Spleen (tissue), 11 donors: Measurements from ENCODE around the gene VAMP8. TPM values are rescaled to one million over a fixed set of nuclear protein-coding genes. Genes with fewer than 3 reads are reported as not detected.

Source experiments
- DNase-seq: peaks from one replicate; pipeline ENCODE4 v3.0.0-alpha.2; 2020
- H3K27ac ChIP-seq, 8 donors: fragments of 200-600 bp; sonication (generic) in 7 of 8; 1 replicate in 4 of 8; 2 replicates in 4 of 8; pipeline versions ENCODE4 v1.5.0 to v1.8.0; 2016 to 2021; ENCODE audit warnings: inconsistent platforms in 4 of 8, mild to moderate bottlenecking in 4 of 8, moderate library complexity in 1 of 8
- H3K27me3 ChIP-seq, 7 donors: fragments of 200-600 bp; sonication (generic) in 6 of 7; replicated peaks in 1 of 7; 1 replicate in 4 of 7; 2 replicates in 3 of 7; pipeline versions ENCODE4 v1.5.0 to v1.8.0; 2016 to 2021; ENCODE audit warnings: inconsistent platforms in 3 of 7, mild to moderate bottlenecking in 1 of 7
- H3K36me3 ChIP-seq, 6 donors: fragments of 200-600 bp; sonication (generic) in 5 of 6; 1 replicate in 4 of 6; 2 replicates in 2 of 6; pipeline versions ENCODE4 v1.5.0 to v1.8.0; 2016 to 2021; ENCODE audit warnings: inconsistent platforms in 2 of 6
- H3K4me1 ChIP-seq, 6 donors: fragments of 200-600 bp; sonication (generic) in 5 of 6; 1 replicate in 3 of 6; 2 replicates in 3 of 6; pipeline versions ENCODE4 v1.5.0 to v1.8.0; 2016 to 2021; ENCODE audit warnings: inconsistent platforms in 3 of 6
- H3K4me3 ChIP-seq, 8 donors: fragments of 200-600 bp; sonication (generic) in 7 of 8; 1 replicate in 4 of 8; 2 replicates in 4 of 8; pipeline versions ENCODE4 v1.5.0 to v1.8.0; 2016 to 2021; ENCODE audit warnings: inconsistent platforms in 4 of 8, mild to moderate bottlenecking in 4 of 8, moderate library complexity in 2 of 8
- H3K9me3 ChIP-seq, 8 donors: fragments of 200-600 bp; sonication (generic) in 7 of 8; 1 replicate in 4 of 8; 2 replicates in 4 of 8; pipeline versions ENCODE4 v1.5.0 to v1.8.0; 2016 to 2021; ENCODE audit warnings: inconsistent platforms in 4 of 8
- POLR2A ChIP-seq, 3 donors: fragments of 450-650 bp; IDR thresholded peaks; one replicate each; pipeline ENCODE4 v1.5.1; 2017; ENCODE audit warnings: antibody characterized with exemption in 3 of 3, mild to moderate bottlenecking in 1 of 3
- POLR2AphosphoS5 ChIP-seq, 3 donors: sonication (generic); formaldehyde crosslinking; IDR thresholded peaks; one replicate each; pipeline ENCODE4 v1.5.1; 2017; ENCODE audit warnings: antibody characterized with exemption in 3 of 3
- WGBS, 5 donors: extraction: QIAGEN DNeasy Blood & Tissue Kit in 3 of 5; methylation state at CpG; one replicate each; pipeline versions ENCODE4 v1.1.5 to v1.1.7; 2013 to 2018; 5-methylcytosine and 5-hydroxymethylcytosine counted together
- intact Hi-C: fragments of 100-400 bp; cut with DNase I; formaldehyde crosslinking; loops from one replicate; pipeline ENCODE4 v1.15.0; 2023; ENCODE audit warnings: low total_unique reads
- polyA plus RNA-seq, 3 donors: library from polyadenylated mRNA; stranded (reverse); fragments of 200-250 nt; gene quantifications; one replicate each; pipeline ENCODE4 v1.2.1, GENCODE V29; 2013
- total RNA-seq, 7 donors: library from RNA; depleted of rRNA in 3 of 7; stranded (reverse); fragments of >200 nt in 3 of 7; fragmentation: NEBNext Ultra II Directional in 4 of 7; extraction: Animal tissue kit (Norgen Biotek cat#: 25700) in 4 of 7; gene quantifications; one replicate each; pipeline versions ENCODE4 v1.1.0 to v1.2.1, GENCODE V29; 2016 to 2021
- TF ChIP-seq, protein P1 (sequence below), 11 experiments: fragments of 200-600 bp in 7 of 11; fragments of 450-650 bp in 4 of 11; sonication (generic) in 4 of 11; IDR thresholded peaks in 8 of 11; conservative IDR thresholded peaks in 3 of 11; 1 replicate in 7 of 11; 2 replicates in 4 of 11; pipeline versions ENCODE4 v1.4.0 to v1.8.0; 2016 to 2021; ENCODE audit warnings: antibody characterized with exemption in 11 of 11, inconsistent platforms in 4 of 11, mild to moderate bottlenecking in 1 of 11
- donor health status: healthy with polysubstance abuse.
- donor health status: DM: no; HTN: no; CAD: no; lungs with moderate emphysema.
- donor health status: DM: no; HTN: no; CAD: no.
- donor health status: Bipolar disorder and iron deficiency.
- donor health status: healthy.
- donor health status: DM: no; HTN: no; CAD: no.
- donor health status: DM: yes; HTN: yes; CAD: no.

The VAMP8 gene
- total and polyA plus RNA-seq, 10 donors = 119 to 401 (median 152) TPM

GRCh38 chr2:85531589-85531988 lies 45.8 kb upstream of the VAMP8 start:
- Histone ChIP-seq H3K27me3 (no peaks in the 10 kb centered on the region), H3K4me1 (peaks cover 0 to 22% (median 1%) of the 10 kb centered on the region in 6 donors), H3K4me3 (no peak overlapping the region), H3K36me3 (no peaks in the 10 kb centered on the region), H3K9me3 (no peaks in the 10 kb centered on the region), H3K27ac (no peak overlapping the region)
- 73 to 100% (median 77%) methylated on average over 2 of the region's 2 CpGs for WGBS, 5 donors
- TF ChIP-seq POLR2AphosphoS5 (IDR thresholded peaks at IDR 0.05) = no peak
- TF ChIP-seq, protein P1, sequence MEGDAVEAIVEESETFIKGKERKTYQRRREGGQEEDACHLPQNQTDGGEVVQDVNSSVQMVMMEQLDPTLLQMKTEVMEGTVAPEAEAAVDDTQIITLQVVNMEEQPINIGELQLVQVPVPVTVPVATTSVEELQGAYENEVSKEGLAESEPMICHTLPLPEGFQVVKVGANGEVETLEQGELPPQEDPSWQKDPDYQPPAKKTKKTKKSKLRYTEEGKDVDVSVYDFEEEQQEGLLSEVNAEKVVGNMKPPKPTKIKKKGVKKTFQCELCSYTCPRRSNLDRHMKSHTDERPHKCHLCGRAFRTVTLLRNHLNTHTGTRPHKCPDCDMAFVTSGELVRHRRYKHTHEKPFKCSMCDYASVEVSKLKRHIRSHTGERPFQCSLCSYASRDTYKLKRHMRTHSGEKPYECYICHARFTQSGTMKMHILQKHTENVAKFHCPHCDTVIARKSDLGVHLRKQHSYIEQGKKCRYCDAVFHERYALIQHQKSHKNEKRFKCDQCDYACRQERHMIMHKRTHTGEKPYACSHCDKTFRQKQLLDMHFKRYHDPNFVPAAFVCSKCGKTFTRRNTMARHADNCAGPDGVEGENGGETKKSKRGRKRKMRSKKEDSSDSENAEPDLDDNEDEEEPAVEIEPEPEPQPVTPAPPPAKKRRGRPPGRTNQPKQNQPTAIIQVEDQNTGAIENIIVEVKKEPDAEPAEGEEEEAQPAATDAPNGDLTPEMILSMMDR (IDR thresholded peaks at IDR 0.05 in 8 of 11, conservative IDR thresholded peaks at IDR 0.05 in 3 of 11) = no peak
- no peak for TF ChIP-seq POLR2A (IDR thresholded peaks at IDR 0.05)
- no peak for DNase-seq
- intact Hi-C loops = no loop called here

- WGBS, 5 donors = 65 to 80% (median 71%) methylated on average over 3 of the region's 3 CpGs
- H3K4me3 ChIP-seq = no peak overlapping the region
- H3K9me3 ChIP-seq = no peaks in the 10 kb centered on the region
- H3K36me3 ChIP-seq = no peaks in the 10 kb centered on the region
- no peaks in the 10 kb centered on the region for H3K27me3 ChIP-seq
- TF ChIP-seq POLR2A (IDR thresholded peaks at IDR 0.05) = no peak
- TF ChIP-seq, protein P1 (IDR thresholded peaks at IDR 0.05 in 8 of 11, conservative IDR thresholded peaks at IDR 0.05 in 3 of 11) = no peak
- no peak for TF ChIP-seq POLR2AphosphoS5 (IDR thresholded peaks at IDR 0.05)
- no peak for DNase-seq
- H3K27ac ChIP-seq = peak overlapping the region in 1 of 8 donors; percentile 68
- H3K4me1 ChIP-seq = peaks cover 7 to 37% (median 15%) of the 10 kb centered on the region in 6 donors
- intact Hi-C loops = no loop called here
Measured at GRCh38 chr2:85534099-85534498, 43.3 kb upstream of the VAMP8 start.

DNA sequence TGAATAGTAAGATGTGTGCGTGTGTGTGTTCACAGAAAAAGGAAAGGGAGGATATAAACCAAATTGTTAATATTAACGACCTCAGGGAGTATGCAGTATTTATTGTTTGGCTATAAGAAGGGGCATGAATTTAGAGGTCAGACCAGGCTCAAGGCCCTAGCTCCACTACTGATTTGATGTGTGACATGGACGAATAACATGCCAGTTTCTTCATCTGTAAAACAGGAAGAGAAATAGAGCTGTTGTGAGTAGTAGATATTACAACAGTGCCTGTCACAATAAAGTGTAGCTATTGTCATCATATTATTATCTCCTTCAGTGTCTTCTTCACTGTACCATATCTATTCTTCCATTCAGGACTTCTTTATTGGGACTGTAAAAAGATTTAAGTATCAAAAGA lies 42.5 kb upstream of the VAMP8 start:
- DNase-seq = no peak
- Histone ChIP-seq H3K4me1 (peaks cover 7 to 40% (median 16%) of the 10 kb centered on the region in 6 donors), H3K36me3 (no peaks in the 10 kb centered on the region), H3K27me3 (no peaks in the 10 kb centered on the region), H3K9me3 (no peaks in the 10 kb centered on the region), H3K4me3 (no peak overlapping the region), H3K27ac (peak overlapping the region in 2 of 8 donors; percentile 33 to 68)
- WGBS, 5 donors = 48 to 62% (median 56%) methylated on average over 3 of the region's 3 CpGs
- TF ChIP-seq POLR2A (IDR thresholded peaks at IDR 0.05) (no peak), POLR2AphosphoS5 (IDR thresholded peaks at IDR 0.05) (no peak)
- TF ChIP-seq, protein P1 (IDR thresholded peaks at IDR 0.05 in 8 of 11, conservative IDR thresholded peaks at IDR 0.05 in 3 of 11) = no peak
- intact Hi-C loops = no loop called here

GRCh38 chr2:85536479-85536878 lies 40.9 kb upstream of the VAMP8 start:
- Histone ChIP-seq H3K9me3 (no peaks in the 10 kb centered on the region), H3K4me1 (peaks cover 18 to 56% (median 30%) of the 10 kb centered on the region in 6 donors), H3K4me3 (no peak overlapping the region), H3K27ac (peak overlapping the region in 2 of 8 donors; percentile 92 to 99), H3K36me3 (peaks cover 0 to 8% (median 6%) of the 10 kb centered on the region in 6 donors), H3K27me3 (no peaks in the 10 kb centered on the region)
- 87 to 95% (median 90%) methylated on average over 3 of the region's 3 CpGs for WGBS, 5 donors
- intact Hi-C loops = no loop called here
- TF ChIP-seq, protein P1 (IDR thresholded peaks at IDR 0.05 in 8 of 11, conservative IDR thresholded peaks at IDR 0.05 in 3 of 11) = no peak
- TF ChIP-seq POLR2AphosphoS5 (IDR thresholded peaks at IDR 0.05) (no peak), POLR2A (IDR thresholded peaks at IDR 0.05) (no peak)
- no peak for DNase-seq
